ENCODE data around the gene SATB2. TPM values are rescaled to one million over a fixed set of nuclear protein-coding genes. Genes with fewer than 3 reads are reported as not detected.

SATB2 gene
- total RNA-seq, 1 experiment from 2014 or later: 11.2 TPM

GRCh38 chr2:199439542-199439941 is 18.2 kb downstream of the SATB2 start:
- H3K4me1 Mint-ChIP-seq (ENCODE audit: low read depth, unreplicated experiment): no peaks in the 10 kb centered on the region
- no peak overlapping the region for H3K4me3 Mint-ChIP-seq (ENCODE audit: low read depth, unreplicated experiment)
- H3K36me3 Mint-ChIP-seq (ENCODE audit: insufficient read depth, unreplicated experiment): no peaks in the 10 kb centered on the region
- no peaks in the 10 kb centered on the region for H3K9me3 Mint-ChIP-seq (ENCODE audit: low read depth, unreplicated experiment)
- TF ChIP-seq CTCF (IDR thresholded peaks at IDR 0.05; ENCODE audit: unreplicated experiment): no peak
- DNase-seq: no peak
- intact Hi-C loops (cut with micrococcal nuclease; ENCODE audit: unreplicated experiment): no loop called here
- CTCF ChIA-PET: no interaction called here
- no TSS peak for BruUV-seq (replicated peaks)
- H3K27ac Mint-ChIP-seq (ENCODE audit: unreplicated experiment): no peak overlapping the region
- no peaks in the 10 kb centered on the region for H3K27me3 Mint-ChIP-seq (ENCODE audit: unreplicated experiment)

DNA sequence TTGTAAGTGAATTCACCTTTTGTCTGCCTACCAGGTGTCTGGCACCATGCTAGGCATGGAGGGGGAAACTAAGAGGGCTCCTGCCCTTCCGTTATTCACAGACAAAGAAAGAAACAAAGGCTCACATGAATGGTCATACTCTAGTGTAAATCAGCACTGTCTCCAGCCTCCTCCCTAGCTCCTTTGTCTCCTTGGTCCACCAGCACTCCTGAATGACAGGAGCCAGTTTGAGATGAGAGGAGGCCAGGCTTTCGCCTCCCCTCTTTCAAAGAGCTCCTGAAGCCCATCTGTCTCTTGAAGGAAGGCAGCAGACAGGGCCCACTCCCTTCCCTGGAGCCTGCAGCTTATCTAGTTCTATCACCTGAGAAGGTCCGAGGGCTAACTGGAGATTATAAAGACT is 18.7 kb downstream of the SATB2 start:
- TF ChIP-seq CTCF (IDR thresholded peaks at IDR 0.05; ENCODE audit: unreplicated experiment): no peak
- no peaks in the 10 kb centered on the region for H3K27me3 Mint-ChIP-seq (ENCODE audit: unreplicated experiment)
- CTCF ChIA-PET: no interaction called here
- intact Hi-C loops (cut with micrococcal nuclease; ENCODE audit: unreplicated experiment): no loop called here
- H3K9me3 Mint-ChIP-seq (ENCODE audit: low read depth, unreplicated experiment): no peaks in the 10 kb centered on the region
- H3K27ac Mint-ChIP-seq (ENCODE audit: unreplicated experiment): no peak overlapping the region
- H3K36me3 Mint-ChIP-seq (ENCODE audit: insufficient read depth, unreplicated experiment): no peaks in the 10 kb centered on the region
- no peaks in the 10 kb centered on the region for H3K4me1 Mint-ChIP-seq (ENCODE audit: low read depth, unreplicated experiment)
- no peak overlapping the region for H3K4me3 Mint-ChIP-seq (ENCODE audit: low read depth, unreplicated experiment)
- BruUV-seq (replicated peaks): no TSS peak
- DNase-seq: no peak

- intact Hi-C loops (cut with micrococcal nuclease; ENCODE audit: unreplicated experiment): no loop called here
- H3K4me1 Mint-ChIP-seq (ENCODE audit: low read depth, unreplicated experiment): no peaks in the 10 kb centered on the region
Measured at GRCh38 chr2:199434555-199434954, 23.2 kb downstream of the SATB2 start.

GRCh38 chr2:199433204-199433832 is 24.4 kb downstream of the SATB2 start:
- Mint-ChIP-seq H3K27me3 (ENCODE audit: unreplicated experiment) (no peaks in the 10 kb centered on the region), H3K4me3 (ENCODE audit: low read depth, unreplicated experiment) (no peak overlapping the region), H3K27ac (ENCODE audit: unreplicated experiment) (no peak overlapping the region), H3K36me3 (ENCODE audit: insufficient read depth, unreplicated experiment) (no peaks in the 10 kb centered on the region), H3K9me3 (ENCODE audit: low read depth, unreplicated experiment) (no peaks in the 10 kb centered on the region), H3K4me1 (ENCODE audit: low read depth, unreplicated experiment) (no peaks in the 10 kb centered on the region)
- no peak for DNase-seq
- CTCF ChIA-PET: interaction anchor here (1.1 to 1.2 kb wide), 2 partner anchors 9 to 10 kb away, joined by 3 to 6 read pairs; no protein-coding TSS in a partner anchor
- TF ChIP-seq CTCF (IDR thresholded peaks at IDR 0.05; ENCODE audit: unreplicated experiment): no peak
- BruUV-seq (replicated peaks): no TSS peak
- intact Hi-C loops (cut with micrococcal nuclease; ENCODE audit: unreplicated experiment): no loop called here

More at GRCh38 chr2:199434555-199434954, 23.2 kb downstream of the SATB2 start:
- no TSS peak for BruUV-seq (replicated peaks)
- no peak for TF ChIP-seq CTCF (IDR thresholded peaks at IDR 0.05; ENCODE audit: unreplicated experiment)
- H3K36me3 Mint-ChIP-seq (ENCODE audit: insufficient read depth, unreplicated experiment): no peaks in the 10 kb centered on the region
- H3K27ac Mint-ChIP-seq (ENCODE audit: unreplicated experiment): no peak overlapping the region
- H3K4me3 Mint-ChIP-seq (ENCODE audit: low read depth, unreplicated experiment): no peak overlapping the region
- no peaks in the 10 kb centered on the region for H3K27me3 Mint-ChIP-seq (ENCODE audit: unreplicated experiment)
- DNase-seq: no peak
- CTCF ChIA-PET: no interaction called here
- H3K9me3 Mint-ChIP-seq (ENCODE audit: low read depth, unreplicated experiment): no peaks in the 10 kb centered on the region

All from Calu3 (cell line).